Peyer's patch (tissue), 4 donors: ENCODE measurements around the gene MESP1. TPM values are rescaled to one million over a fixed set of nuclear protein-coding genes. Genes with fewer than 3 reads are reported as not detected.

Experiments used
- DNase-seq, 3 donors: peaks; one replicate each; pipeline ENCODE4 v3.0.0-alpha.2; 2017 to 2019
- H3K27ac ChIP-seq, 4 donors: fragments of 200-600 bp; sonication (generic); one replicate each; pipeline ENCODE4 v1.5.1; 2016 to 2019
- H3K27me3 ChIP-seq, 2 donors: fragments of 200-600 bp; sonication (generic); one replicate each; pipeline ENCODE4 v1.5.1; 2019
- H3K36me3 ChIP-seq, 3 donors: fragments of 200-600 bp; sonication (generic); one replicate each; pipeline ENCODE4 v1.5.1; 2016 to 2019
- H3K4me1 ChIP-seq, 4 donors: fragments of 200-600 bp; sonication (generic); one replicate each; pipeline ENCODE4 v1.5.1; 2016 to 2019
- H3K4me3 ChIP-seq, 4 donors: fragments of 200-600 bp; sonication (generic); 1 replicate in 3 of 4; 2 replicates in 1 of 4; pipeline ENCODE4 v1.5.1; 2016 to 2019; ENCODE audit warnings: mild to moderate bottlenecking in 1 of 4
- H3K9me3 ChIP-seq, 4 donors: fragments of 200-600 bp; sonication (generic); one replicate each; pipeline ENCODE4 v1.5.1; 2016 to 2019; ENCODE audit warnings: mild to moderate bottlenecking in 1 of 4
- POLR2A ChIP-seq, 2 donors: fragments of 450-650 bp; IDR thresholded peaks; one replicate each; pipeline ENCODE4 v1.5.1; 2017; ENCODE audit warnings: antibody characterized with exemption in 2 of 2, mild to moderate bottlenecking in 2 of 2, moderate library complexity in 2 of 2
- total RNA-seq, 4 donors: library from RNA; depleted of rRNA; stranded (reverse); fragments of >200 nt; gene quantifications; one replicate each; pipeline ENCODE4 v1.1.0, GENCODE V29; 2016
- TF ChIP-seq, protein P1 (sequence below), 6 experiments: fragments of 450-650 bp in 4 of 6; fragments of 200-600 bp in 2 of 6; sonication (generic) in 1 of 6; IDR thresholded peaks; one replicate each; pipeline ENCODE4 v1.5.1; 2017 to 2019; ENCODE audit warnings: antibody characterized with exemption in 6 of 6, mild to moderate bottlenecking in 3 of 6, moderate library complexity in 1 of 6

The MESP1 gene
- total RNA-seq, 4 donors from 2014 or later: 0.95 to 6.6 (median 1.6) TPM; not detected in 1

DNA sequence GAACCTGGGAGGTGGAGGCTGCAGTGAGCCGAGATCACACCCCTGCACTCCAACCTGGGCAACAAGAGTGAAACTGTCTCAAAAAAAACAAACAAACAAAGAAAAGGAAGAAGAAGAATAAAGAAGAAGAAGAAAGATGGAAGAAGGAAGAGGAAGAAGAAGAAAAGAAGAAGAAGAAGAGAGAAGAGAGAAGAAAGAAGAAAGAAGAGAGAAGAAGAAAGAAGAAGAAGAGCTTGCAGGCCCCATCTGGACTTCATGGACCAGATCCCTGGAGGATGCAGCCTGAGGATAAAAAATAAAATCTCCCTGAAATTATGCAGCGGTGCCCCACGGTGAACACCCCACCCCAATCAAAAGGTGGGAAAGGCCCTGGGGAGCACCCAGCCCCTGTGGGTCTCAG lies 8.8 kb upstream of the MESP1 start:
- Histone ChIP-seq H3K4me3 (no peak overlapping the region), H3K9me3 (no peaks in the 10 kb centered on the region), H3K36me3 (no peaks in the 10 kb centered on the region), H3K27ac (no peak overlapping the region), H3K4me1 (peaks cover 0 to 24% (median 3%) of the 10 kb centered on the region in 4 donors), H3K27me3 (no peaks in the 10 kb centered on the region)
- DNase-seq: no peak
- TF ChIP-seq, protein P1, sequence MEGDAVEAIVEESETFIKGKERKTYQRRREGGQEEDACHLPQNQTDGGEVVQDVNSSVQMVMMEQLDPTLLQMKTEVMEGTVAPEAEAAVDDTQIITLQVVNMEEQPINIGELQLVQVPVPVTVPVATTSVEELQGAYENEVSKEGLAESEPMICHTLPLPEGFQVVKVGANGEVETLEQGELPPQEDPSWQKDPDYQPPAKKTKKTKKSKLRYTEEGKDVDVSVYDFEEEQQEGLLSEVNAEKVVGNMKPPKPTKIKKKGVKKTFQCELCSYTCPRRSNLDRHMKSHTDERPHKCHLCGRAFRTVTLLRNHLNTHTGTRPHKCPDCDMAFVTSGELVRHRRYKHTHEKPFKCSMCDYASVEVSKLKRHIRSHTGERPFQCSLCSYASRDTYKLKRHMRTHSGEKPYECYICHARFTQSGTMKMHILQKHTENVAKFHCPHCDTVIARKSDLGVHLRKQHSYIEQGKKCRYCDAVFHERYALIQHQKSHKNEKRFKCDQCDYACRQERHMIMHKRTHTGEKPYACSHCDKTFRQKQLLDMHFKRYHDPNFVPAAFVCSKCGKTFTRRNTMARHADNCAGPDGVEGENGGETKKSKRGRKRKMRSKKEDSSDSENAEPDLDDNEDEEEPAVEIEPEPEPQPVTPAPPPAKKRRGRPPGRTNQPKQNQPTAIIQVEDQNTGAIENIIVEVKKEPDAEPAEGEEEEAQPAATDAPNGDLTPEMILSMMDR (IDR thresholded peaks at IDR 0.05): no peak
- no peak for TF ChIP-seq POLR2A (IDR thresholded peaks at IDR 0.05)

DNA sequence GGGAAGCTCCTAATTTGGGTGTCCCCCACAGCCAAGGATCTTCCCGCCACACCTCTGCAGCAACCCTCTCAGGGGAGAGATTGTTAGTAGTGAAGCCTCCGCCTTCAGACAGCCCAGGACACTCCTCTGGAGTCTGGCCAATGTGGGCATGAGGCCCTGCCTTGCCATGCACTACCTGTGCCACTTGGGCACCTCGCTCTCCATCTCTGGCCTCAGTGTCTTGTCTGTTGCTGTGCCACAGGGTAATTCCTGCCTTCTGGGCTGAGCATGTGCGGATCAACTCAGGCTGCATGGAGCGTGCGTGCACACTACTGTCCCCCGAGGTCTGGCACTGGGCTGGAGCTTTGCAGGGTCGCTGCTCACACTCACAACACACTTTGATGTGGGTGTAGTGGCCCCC lies 7.9 kb upstream of the MESP1 start:
- Histone ChIP-seq H3K9me3 (no peaks in the 10 kb centered on the region), H3K27me3 (no peaks in the 10 kb centered on the region), H3K27ac (no peak overlapping the region), H3K4me3 (no peak overlapping the region), H3K36me3 (no peaks in the 10 kb centered on the region), H3K4me1 (peaks cover 0 to 24% (median 3%) of the 10 kb centered on the region in 4 donors)
- TF ChIP-seq, protein P1 (IDR thresholded peaks at IDR 0.05): no peak
- no peak for TF ChIP-seq POLR2A (IDR thresholded peaks at IDR 0.05)
- DNase-seq: no peak

DNA sequence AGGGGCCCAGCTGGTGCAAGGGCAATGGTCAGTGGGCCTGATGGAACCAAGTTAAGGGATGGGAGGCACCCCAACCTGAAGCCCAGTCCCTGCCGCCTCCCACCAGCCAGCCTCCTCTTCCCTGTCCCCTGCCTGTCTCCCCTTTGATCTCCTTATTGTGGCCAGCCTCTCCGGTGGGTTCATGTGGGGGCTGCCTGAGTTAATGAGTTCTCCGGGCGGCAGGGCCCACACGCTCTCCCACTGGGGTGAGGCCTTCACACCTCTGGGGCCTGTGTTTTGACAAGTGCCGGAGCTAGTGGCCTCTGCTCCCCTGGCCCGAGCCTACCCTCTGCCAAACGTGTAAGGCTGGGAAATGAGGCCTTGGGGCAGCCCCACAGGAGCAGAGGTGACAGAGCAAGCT lies 7.2 kb upstream of the MESP1 start:
- H3K27ac ChIP-seq: no peak overlapping the region

DNA sequence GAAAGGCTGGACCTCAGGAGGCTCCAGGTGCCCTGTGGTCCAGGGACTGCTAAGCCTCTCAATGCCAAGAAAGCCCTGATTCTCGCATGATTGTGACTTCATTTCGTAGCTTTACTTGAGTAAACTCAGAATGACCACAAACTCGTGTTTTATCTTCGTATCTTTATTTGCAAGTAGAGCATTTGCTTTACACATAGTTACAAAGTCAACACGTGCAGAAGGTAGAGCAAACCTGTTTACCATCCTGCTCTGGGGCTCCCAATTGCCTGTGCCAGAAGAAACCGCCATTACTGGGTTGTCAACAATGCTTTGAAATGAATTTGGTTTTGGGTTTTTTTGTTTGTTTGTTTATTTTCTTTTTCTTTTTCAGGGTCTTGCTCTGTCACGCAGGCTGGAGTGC lies 5.8 kb upstream of the MESP1 start:
- no peaks in the 10 kb centered on the region for H3K36me3 ChIP-seq
- no peak overlapping the region for H3K4me3 ChIP-seq
- H3K9me3 ChIP-seq: no peaks in the 10 kb centered on the region
- no peaks in the 10 kb centered on the region for H3K27me3 ChIP-seq
- no peak overlapping the region for H3K27ac ChIP-seq
- no peak for TF ChIP-seq POLR2A (IDR thresholded peaks at IDR 0.05)
- TF ChIP-seq, protein P1 (IDR thresholded peaks at IDR 0.05): no peak
- DNase-seq: no peak
- peaks cover 0 to 17% (median 3%) of the 10 kb centered on the region in 4 donors for H3K4me1 ChIP-seq

More for the DNA sequence above, 7.2 kb upstream of the MESP1 start:
- H3K36me3 ChIP-seq: no peaks in the 10 kb centered on the region
- no peak for TF ChIP-seq POLR2A (IDR thresholded peaks at IDR 0.05)
- TF ChIP-seq, protein P1 (IDR thresholded peaks at IDR 0.05): no peak
- peaks cover 0 to 24% (median 3%) of the 10 kb centered on the region in 4 donors for H3K4me1 ChIP-seq
- H3K9me3 ChIP-seq: no peaks in the 10 kb centered on the region
- no peak overlapping the region for H3K4me3 ChIP-seq
- no peak for DNase-seq
- no peaks in the 10 kb centered on the region for H3K27me3 ChIP-seq

DNA sequence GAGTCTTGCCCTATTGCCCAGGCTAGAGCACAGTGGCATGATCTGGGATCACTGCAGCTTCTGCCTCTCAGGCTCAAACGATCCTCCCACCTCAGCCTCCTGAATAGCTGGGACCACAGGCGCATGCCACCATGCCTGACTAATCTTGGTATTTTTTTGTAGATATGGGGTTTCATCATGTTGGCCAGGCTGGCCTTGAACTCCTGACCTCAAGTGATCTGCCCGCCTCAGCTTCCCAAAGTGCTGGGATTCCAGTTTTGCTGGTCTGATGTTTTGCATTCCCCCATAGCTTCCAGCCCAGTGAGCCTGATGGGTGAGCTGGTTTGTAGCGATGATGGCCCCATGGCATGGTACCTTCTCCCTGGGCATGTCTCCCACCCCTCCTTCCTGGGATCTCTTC lies 4.7 kb upstream of the MESP1 start:
- H3K36me3 ChIP-seq: no peaks in the 10 kb centered on the region
- H3K4me1 ChIP-seq: peaks cover 0 to 11% (median 0%) of the 10 kb centered on the region in 4 donors
- H3K27me3 ChIP-seq: no peaks in the 10 kb centered on the region
- no peak for DNase-seq
- no peak overlapping the region for H3K27ac ChIP-seq
- H3K4me3 ChIP-seq: no peak overlapping the region
- TF ChIP-seq, protein P1 (IDR thresholded peaks at IDR 0.05): no peak
- no peak for TF ChIP-seq POLR2A (IDR thresholded peaks at IDR 0.05)
- no peaks in the 10 kb centered on the region for H3K9me3 ChIP-seq
